K562 (cell line): ENCODE results near the gene C6orf89. TPM values are rescaled to one million over a fixed set of nuclear protein-coding genes. Genes with fewer than 3 reads are reported as not detected.

Experiments used
- ZNF217 ChIP-seq: sonication (generic); formaldehyde crosslinking; IDR thresholded peaks from 2 replicates; pipeline ENCODE4 v1.8.0; 2022; ENCODE audit warnings: mild to moderate bottlenecking, missing genetic modification reagents
- polyA plus RNA-seq, 8 experiments: library from polyadenylated mRNA; depleted of rRNA in 4 of 8; stranded (reverse) in 5 of 8; unstranded in 3 of 8; fragments of >200 nt; fragmentation: Nextera tagmentation in 2 of 8; fragmentation: Illumina TruSeq in 1 of 8; extraction: Ambion mirVana in 2 of 8; extraction: Trizol in 1 of 8; gene quantifications; 2 replicates each; pipeline versions ENCODE4 v1.2.1 to v1.2.3, GENCODE V29; 2011 to 2014; ENCODE audit warnings: inconsistent platforms in 1 of 8, missing spikeins in 1 of 8
- total RNA-seq, 7 experiments: library from RNA; depleted of rRNA in 6 of 7; stranded (reverse); fragments of >200 nt in 6 of 7; fragmentation: Illumina TruSeq in 2 of 7; extraction: Trizol in 2 of 7; gene quantifications; 2 replicates each; pipeline versions ENCODE4 v1.2.1 to v1.2.3, GENCODE V29; 2011 to 2021; ENCODE audit warnings: low replicate concordance in 1 of 7
- TF ChIP-seq, protein P1 (sequence below): fragments of 450-650 bp; formaldehyde crosslinking; IDR thresholded peaks from 2 replicates; pipeline ENCODE4 v1.4.0; 2022; ENCODE audit warnings: missing genetic modification characterization
- TF ChIP-seq, protein P2 (sequence below): fragments of 200-800 bp; sonication (Bioruptor generic); IDR thresholded peaks from 2 replicates; pipeline ENCODE4 v1.6.1; 2017; ENCODE audit warnings: missing genetic modification characterization, missing compliant biosample characterization
- TF ChIP-seq, protein P3 (sequence below): fragments of 450-650 bp; formaldehyde crosslinking; IDR thresholded peaks from 2 replicates; pipeline ENCODE4 v1.4.0; 2020; ENCODE audit warnings: mild to moderate bottlenecking, moderate library complexity
- TF ChIP-seq, protein P4 (sequence below), 2 experiments: fragments of 450-650 bp; conservative IDR thresholded peaks; 2 replicates each; pipeline ENCODE4 v1.6.1; 2017; ENCODE audit warnings: mild to moderate bottlenecking in 2 of 2, moderate library complexity in 2 of 2
- TF ChIP-seq, protein P5 (sequence below), 2 experiments: fragments of 200-800 bp in 1 of 2; sonication (Bioruptor generic) in 1 of 2; sonication (generic) in 1 of 2; formaldehyde crosslinking in 1 of 2; IDR thresholded peaks in 1 of 2; conservative IDR thresholded peaks in 1 of 2; 2 replicates each; pipeline versions ENCODE4 v1.5.0 to v1.6.1; 2016 to 2020; ENCODE audit warnings: missing compliant biosample characterization in 1 of 2, missing genetic modification characterization in 1 of 2, missing genetic modification reagents in 1 of 2
- TF ChIP-seq, protein P6 (sequence below): fragments of 250-450 bp; sonication (Bioruptor Pico); IDR thresholded peaks from 2 replicates; pipeline ENCODE4 v1.5.0; 2021; ENCODE audit warnings: mild to moderate bottlenecking, borderline replicate concordance
- TF ChIP-seq, protein P7 (sequence below), 3 experiments: fragments of 200-800 bp in 1 of 3; fragments of 250-450 bp in 1 of 3; fragments of 450-650 bp in 1 of 3; sonication (Bioruptor Pico) in 1 of 3; sonication (Bioruptor generic) in 1 of 3; formaldehyde crosslinking in 1 of 3; IDR thresholded peaks; 2 replicates each; pipeline versions ENCODE4 v1.6.1 to v1.8.0; 2016 to 2022; ENCODE audit warnings: mild to moderate bottlenecking in 2 of 3, missing genetic modification characterization in 2 of 3, missing compliant biosample characterization in 1 of 3, moderate library complexity in 1 of 3

Gene C6orf89
- total and polyA plus RNA-seq, 9 of the 15 experiments (the other 6 are each of a cell fraction or from before 2014, with no cell fraction given) = 35.2 to 111 (median 58.5) TPM

DNA sequence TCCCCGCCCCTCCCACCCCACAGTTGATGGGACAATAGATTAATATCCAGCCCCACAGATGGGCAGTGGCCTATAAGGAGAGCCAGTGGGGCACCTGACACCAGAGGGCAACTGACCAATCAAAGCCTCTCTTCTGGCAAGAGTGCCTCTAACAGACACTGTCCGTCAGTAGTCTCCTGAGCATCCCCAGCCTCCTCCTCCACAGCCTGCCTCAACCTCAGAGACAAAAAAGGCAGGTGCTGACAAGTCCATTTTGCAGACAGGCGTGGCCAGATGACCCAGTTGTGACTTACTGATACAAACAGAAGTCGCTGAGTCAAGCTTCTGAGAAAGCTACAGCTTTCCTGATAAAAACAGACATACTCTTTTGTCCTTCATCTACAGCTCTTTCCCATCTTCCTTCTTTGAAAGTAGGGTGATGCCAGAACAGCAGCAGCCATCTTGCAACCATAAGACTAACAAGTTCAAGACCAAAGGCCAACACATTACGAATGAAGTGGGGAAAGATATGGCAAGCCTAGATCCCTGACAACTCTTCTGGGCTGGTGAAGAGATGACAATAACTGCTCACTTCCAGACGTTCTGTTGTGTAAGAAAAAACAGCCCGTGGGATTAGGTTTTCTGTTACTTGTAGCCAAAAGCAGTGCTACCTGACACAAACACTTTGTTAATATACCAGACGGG, 23.4 kb upstream of the C6orf89 start (continued):
- TF ChIP-seq, protein P1, sequence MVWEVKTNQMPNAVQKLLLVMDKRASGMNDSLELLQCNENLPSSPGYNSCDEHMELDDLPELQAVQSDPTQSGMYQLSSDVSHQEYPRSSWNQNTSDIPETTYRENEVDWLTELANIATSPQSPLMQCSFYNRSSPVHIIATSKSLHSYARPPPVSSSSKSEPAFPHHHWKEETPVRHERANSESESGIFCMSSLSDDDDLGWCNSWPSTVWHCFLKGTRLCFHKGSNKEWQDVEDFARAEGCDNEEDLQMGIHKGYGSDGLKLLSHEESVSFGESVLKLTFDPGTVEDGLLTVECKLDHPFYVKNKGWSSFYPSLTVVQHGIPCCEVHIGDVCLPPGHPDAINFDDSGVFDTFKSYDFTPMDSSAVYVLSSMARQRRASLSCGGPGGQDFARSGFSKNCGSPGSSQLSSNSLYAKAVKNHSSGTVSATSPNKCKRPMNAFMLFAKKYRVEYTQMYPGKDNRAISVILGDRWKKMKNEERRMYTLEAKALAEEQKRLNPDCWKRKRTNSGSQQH = no peak
- TF ChIP-seq, protein P2, sequence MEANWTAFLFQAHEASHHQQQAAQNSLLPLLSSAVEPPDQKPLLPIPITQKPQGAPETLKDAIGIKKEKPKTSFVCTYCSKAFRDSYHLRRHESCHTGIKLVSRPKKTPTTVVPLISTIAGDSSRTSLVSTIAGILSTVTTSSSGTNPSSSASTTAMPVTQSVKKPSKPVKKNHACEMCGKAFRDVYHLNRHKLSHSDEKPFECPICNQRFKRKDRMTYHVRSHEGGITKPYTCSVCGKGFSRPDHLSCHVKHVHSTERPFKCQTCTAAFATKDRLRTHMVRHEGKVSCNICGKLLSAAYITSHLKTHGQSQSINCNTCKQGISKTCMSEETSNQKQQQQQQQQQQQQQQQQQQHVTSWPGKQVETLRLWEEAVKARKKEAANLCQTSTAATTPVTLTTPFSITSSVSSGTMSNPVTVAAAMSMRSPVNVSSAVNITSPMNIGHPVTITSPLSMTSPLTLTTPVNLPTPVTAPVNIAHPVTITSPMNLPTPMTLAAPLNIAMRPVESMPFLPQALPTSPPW (CRISPR knock-in tag) = peak; percentile 59; the same call in 1 of the 2 replicates
- TF ChIP-seq, protein P3, sequence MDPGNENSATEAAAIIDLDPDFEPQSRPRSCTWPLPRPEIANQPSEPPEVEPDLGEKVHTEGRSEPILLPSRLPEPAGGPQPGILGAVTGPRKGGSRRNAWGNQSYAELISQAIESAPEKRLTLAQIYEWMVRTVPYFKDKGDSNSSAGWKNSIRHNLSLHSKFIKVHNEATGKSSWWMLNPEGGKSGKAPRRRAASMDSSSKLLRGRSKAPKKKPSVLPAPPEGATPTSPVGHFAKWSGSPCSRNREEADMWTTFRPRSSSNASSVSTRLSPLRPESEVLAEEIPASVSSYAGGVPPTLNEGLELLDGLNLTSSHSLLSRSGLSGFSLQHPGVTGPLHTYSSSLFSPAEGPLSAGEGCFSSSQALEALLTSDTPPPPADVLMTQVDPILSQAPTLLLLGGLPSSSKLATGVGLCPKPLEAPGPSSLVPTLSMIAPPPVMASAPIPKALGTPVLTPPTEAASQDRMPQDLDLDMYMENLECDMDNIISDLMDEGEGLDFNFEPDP = no peak
- TF ChIP-seq, protein P4, sequence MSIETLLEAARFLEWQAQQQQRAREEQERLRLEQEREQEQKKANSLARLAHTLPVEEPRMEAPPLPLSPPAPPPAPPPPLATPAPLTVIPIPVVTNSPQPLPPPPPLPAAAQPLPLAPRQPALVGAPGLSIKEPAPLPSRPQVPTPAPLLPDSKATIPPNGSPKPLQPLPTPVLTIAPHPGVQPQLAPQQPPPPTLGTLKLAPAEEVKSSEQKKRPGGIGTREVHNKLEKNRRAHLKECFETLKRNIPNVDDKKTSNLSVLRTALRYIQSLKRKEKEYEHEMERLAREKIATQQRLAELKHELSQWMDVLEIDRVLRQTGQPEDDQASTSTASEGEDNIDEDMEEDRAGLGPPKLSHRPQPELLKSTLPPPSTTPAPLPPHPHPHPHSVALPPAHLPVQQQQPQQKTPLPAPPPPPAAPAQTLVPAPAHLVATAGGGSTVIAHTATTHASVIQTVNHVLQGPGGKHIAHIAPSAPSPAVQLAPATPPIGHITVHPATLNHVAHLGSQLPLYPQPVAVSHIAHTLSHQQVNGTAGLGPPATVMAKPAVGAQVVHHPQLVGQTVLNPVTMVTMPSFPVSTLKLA (conservative IDR thresholded peaks at IDR 0.05) = peak; percentile 50 to 74
- TF ChIP-seq, protein P5, sequence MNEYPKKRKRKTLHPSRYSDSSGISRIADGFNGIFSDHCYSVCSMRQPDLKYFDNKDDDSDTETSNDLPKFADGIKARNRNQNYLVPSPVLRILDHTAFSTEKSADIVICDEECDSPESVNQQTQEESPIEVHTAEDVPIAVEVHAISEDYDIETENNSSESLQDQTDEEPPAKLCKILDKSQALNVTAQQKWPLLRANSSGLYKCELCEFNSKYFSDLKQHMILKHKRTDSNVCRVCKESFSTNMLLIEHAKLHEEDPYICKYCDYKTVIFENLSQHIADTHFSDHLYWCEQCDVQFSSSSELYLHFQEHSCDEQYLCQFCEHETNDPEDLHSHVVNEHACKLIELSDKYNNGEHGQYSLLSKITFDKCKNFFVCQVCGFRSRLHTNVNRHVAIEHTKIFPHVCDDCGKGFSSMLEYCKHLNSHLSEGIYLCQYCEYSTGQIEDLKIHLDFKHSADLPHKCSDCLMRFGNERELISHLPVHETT (CRISPR knock-in tag; conservative IDR thresholded peaks at IDR 0.05 in 1 of 2, IDR thresholded peaks at IDR 0.05 in 1 of 2) = peak in 1 of 2 experiments; percentile 93; a peak in 2 of 4 replicates
- TF ChIP-seq, protein P6, sequence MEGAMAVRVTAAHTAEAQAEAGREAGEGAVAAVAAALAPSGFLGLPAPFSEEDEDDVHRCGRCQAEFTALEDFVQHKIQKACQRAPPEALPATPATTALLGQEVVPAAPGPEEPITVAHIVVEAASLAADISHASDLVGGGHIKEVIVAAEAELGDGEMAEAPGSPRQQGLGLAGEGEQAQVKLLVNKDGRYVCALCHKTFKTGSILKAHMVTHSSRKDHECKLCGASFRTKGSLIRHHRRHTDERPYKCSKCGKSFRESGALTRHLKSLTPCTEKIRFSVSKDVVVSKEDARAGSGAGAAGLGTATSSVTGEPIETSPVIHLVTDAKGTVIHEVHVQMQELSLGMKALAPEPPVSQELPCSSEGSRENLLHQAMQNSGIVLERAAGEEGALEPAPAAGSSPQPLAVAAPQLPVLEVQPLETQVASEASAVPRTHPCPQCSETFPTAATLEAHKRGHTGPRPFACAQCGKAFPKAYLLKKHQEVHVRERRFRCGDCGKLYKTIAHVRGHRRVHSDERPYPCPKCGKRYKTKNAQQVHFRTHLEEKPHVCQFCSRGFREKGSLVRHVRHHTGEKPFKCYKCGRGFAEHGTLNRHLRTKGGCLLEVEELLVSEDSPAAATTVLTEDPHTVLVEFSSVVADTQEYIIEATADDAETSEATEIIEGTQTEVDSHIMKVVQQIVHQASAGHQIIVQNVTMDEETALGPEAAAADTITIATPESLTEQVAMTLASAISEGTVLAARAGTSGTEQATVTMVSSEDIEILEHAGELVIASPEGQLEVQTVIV (CRISPR knock-in tag) = no peak
- TF ChIP-seq ZNF217 (CRISPR knock-in tag) = no peak
- TF ChIP-seq, protein P7, sequence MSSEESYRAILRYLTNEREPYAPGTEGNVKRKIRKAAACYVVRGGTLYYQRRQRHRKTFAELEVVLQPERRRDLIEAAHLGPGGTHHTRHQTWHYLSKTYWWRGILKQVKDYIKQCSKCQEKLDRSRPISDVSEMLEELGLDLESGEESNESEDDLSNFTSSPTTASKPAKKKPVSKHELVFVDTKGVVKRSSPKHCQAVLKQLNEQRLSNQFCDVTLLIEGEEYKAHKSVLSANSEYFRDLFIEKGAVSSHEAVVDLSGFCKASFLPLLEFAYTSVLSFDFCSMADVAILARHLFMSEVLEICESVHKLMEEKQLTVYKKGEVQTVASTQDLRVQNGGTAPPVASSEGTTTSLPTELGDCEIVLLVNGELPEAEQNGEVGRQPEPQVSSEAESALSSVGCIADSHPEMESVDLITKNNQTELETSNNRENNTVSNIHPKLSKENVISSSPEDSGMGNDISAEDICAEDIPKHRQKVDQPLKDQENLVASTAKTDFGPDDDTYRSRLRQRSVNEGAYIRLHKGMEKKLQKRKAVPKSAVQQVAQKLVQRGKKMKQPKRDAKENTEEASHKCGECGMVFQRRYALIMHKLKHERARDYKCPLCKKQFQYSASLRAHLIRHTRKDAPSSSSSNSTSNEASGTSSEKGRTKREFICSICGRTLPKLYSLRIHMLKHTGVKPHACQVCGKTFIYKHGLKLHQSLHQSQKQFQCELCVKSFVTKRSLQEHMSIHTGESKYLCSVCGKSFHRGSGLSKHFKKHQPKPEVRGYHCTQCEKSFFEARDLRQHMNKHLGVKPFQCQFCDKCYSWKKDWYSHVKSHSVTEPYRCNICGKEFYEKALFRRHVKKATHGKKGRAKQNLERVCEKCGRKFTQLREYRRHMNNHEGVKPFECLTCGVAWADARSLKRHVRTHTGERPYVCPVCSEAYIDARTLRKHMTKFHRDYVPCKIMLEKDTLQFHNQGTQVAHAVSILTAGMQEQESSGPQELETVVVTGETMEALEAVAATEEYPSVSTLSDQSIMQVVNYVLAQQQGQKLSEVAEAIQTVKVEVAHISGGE (CRISPR knock-in tag; IDR thresholded peaks at IDR 0.05) = peak in 1 of 3 experiments; percentile 83; a peak in 2 of 6 replicates
